Activated CD4-positive, alpha-beta T cell treated with anti-CD3 and anti-CD28 coated beads for 36 hours (primary cell): ENCODE measurements around the gene RGS1. TPM values are rescaled to one million over a fixed set of nuclear protein-coding genes. Genes with fewer than 3 reads are reported as not detected.

Source experiments
- ATAC-seq: fragments of 200-7000 bp; cut with Tn5 transposase; one replicate; pipeline ENCODE4 v1.10.0; 2021; ENCODE audit warnings: mild to moderate bottlenecking, moderate library complexity
- CTCF ChIA-PET: fragments of 350-600 bp; sonication (Branson Sonifier 250); formaldehyde crosslinking; loops from one replicate; lab custom pipeline; 2021; ENCODE audit warnings: antibody characterized with exemption; lab: Charles Lee
- POLR2A ChIA-PET: fragments of 350-600 bp; sonication (Branson Sonifier 250); formaldehyde crosslinking; loops from one replicate; lab custom pipeline; 2021; ENCODE audit warnings: antibody characterized with exemption, inconsistent platforms; lab: Charles Lee
- DNase-seq: peaks from one replicate; pipeline ENCODE4 v3.0.0-alpha.2; 2020
- H3K27ac Mint-ChIP-seq: one replicate; pipeline ENCODE4 v1.8.0; 2021; ENCODE audit warnings: mixed read lengths
- H3K27me3 Mint-ChIP-seq: one replicate; pipeline ENCODE4 v1.8.0; 2021; ENCODE audit warnings: mixed read lengths
- H3K36me3 Mint-ChIP-seq: one replicate; pipeline ENCODE4 v1.8.0; 2021; ENCODE audit warnings: low read depth, mixed read lengths
- H3K4me1 Mint-ChIP-seq: one replicate; pipeline ENCODE4 v1.8.0; 2021; ENCODE audit warnings: mixed read lengths
- H3K4me3 Mint-ChIP-seq: one replicate; pipeline ENCODE4 v1.8.0; 2021; ENCODE audit warnings: mild to moderate bottlenecking, moderate library complexity, mixed read lengths
- H3K9me3 Mint-ChIP-seq: one replicate; pipeline ENCODE4 v1.8.0; 2021; ENCODE audit warnings: low read depth, mixed read lengths
- intact Hi-C, 2 experiments: fragments of 100-400 bp; cut with DNase I in 1 of 2; cut with micrococcal nuclease in 1 of 2; formaldehyde crosslinking; loops; one replicate each; pipeline versions ENCODE4 v1.14.2 to v1.15.1; 2022 to 2024; cut with DNase I, micrococcal nuclease
- total RNA-seq, 2 experiments: library from RNA; stranded (reverse); gene quantifications; one replicate each; pipeline ENCODE4 v1.2.3, GENCODE V29; 2021

The RGS1 gene
- total RNA-seq, 2 experiments from 2014 or later = 12.0 to 13.6 TPM

DNA sequence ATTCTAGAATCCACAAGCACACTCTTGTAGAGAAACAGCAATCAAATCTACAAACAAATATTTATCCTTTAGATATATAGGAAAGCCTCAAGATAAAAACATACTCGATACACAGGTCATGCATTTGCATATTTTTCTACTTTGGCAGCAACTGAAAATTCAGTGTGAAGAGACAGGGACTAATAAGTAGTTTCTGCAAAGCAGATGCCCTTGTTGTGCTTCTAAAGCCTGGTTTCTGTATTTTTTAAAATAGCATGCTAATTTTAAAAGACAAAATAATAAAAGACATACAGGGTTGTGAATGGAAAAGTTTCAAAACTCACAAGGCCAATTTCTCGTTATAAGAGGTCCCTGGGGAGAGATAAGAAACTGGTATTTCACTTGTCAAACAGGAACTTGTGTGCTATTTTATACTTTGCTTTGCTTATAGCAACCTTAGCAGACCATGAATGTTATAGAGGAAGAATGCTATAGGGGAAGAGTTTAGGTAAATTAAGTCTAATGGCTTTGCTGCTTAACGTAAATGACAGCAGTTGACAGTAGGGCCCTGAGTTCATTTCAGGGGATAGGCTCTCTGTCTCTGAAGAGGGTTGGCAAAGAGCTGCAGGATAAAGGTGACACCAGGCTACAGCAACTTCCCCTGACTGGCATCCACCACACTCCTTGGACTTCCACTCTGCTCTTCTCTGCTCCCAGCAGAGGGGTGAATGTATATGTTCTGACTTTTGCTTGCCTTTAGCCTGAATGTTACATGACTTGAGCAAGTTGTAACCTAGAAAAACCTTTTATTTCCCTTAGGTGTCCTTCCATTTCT lies 51.0 kb downstream of the RGS1 start:
- no peaks in the 10 kb centered on the region for H3K36me3 Mint-ChIP-seq
- no peak overlapping the region for H3K4me3 Mint-ChIP-seq
- intact Hi-C loops = no loop called here
- H3K9me3 Mint-ChIP-seq = no peaks in the 10 kb centered on the region
- POLR2A ChIA-PET = no interaction called here
- CTCF ChIA-PET = no interaction called here
- DNase-seq (no peak), ATAC-seq (no peak)
- H3K4me1 Mint-ChIP-seq = peaks cover 3% of the 10 kb centered on the region
- peaks cover 13% of the 10 kb centered on the region for H3K27me3 Mint-ChIP-seq
- H3K27ac Mint-ChIP-seq = no peak overlapping the region

DNA sequence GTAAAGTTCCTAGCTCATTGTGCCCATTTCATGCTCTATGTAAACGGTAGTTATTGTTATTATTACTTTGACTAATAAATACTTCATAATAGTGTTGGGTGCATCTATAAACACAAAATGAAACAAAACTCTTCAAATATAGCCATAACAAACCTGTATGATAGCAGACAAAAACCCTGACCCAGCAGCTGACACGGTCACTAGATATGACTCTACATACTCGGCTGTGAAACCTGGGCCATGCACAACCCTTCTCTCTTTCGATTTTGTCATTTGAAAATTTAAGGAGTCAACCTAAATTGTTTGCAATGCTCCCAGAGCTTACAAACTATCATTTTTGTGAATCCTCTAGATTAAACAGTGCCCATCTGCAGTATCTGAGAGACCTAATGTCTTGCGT lies 52.3 kb downstream of the RGS1 start:
- intact Hi-C loops = no loop called here
- Mint-ChIP-seq H3K4me1 (peaks cover 3% of the 10 kb centered on the region), H3K27ac (no peak overlapping the region), H3K27me3 (peaks cover 7% of the 10 kb centered on the region), H3K36me3 (no peaks in the 10 kb centered on the region), H3K9me3 (no peaks in the 10 kb centered on the region), H3K4me3 (no peak overlapping the region)
- ATAC-seq (no peak), DNase-seq (no peak)
- ChIA-PET CTCF (interaction anchor here (0.8 to 1.9 kb wide), 3 partner anchors 61 to 153 kb away, joined by 3 to 6 read pairs (median 3); no protein-coding TSS in a partner anchor), POLR2A (no interaction called here)

DNA sequence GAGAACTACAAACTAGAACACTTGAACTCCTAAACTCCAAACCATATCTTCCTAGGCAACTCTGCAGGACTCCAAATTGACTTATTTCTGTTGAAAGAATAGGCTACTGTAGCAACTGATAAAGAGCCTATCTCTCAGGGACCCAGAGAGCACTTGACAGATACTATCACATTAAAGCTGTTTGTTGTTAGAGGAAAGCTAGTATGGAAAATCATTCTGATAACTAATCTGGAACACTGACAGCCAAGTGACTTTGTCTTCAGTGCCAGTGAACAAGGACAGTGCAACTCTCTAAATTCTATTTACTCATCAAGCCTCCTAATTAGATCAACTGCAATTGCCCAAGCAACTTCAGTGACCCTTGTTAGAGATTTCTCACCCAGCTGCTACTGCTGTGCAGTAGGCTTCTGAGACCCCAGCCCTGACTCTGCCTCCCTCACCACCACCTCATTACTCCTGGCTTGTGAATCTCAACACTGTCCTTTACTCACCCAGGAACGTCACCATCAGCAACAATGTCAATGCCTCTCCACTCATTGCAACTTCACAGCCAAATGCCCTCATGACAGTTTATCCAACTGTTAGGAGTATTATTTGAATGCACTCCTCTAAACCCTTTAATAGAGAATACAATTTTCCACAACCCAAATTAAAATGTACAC lies 53.0 kb downstream of the RGS1 start:
- Mint-ChIP-seq H3K4me3 (no peak overlapping the region), H3K36me3 (no peaks in the 10 kb centered on the region), H3K27ac (no peak overlapping the region), H3K27me3 (peaks cover 7% of the 10 kb centered on the region), H3K9me3 (no peaks in the 10 kb centered on the region), H3K4me1 (peaks cover 3% of the 10 kb centered on the region)
- DNase-seq (no peak), ATAC-seq (no peak)
- CTCF ChIA-PET = interaction anchor here (0.8 to 1.9 kb wide), 4 partner anchors 60 to 154 kb away, joined by 3 to 6 read pairs (median 4); no protein-coding TSS in a partner anchor
- intact Hi-C loops = no loop called here
- POLR2A ChIA-PET = no interaction called here

DNA sequence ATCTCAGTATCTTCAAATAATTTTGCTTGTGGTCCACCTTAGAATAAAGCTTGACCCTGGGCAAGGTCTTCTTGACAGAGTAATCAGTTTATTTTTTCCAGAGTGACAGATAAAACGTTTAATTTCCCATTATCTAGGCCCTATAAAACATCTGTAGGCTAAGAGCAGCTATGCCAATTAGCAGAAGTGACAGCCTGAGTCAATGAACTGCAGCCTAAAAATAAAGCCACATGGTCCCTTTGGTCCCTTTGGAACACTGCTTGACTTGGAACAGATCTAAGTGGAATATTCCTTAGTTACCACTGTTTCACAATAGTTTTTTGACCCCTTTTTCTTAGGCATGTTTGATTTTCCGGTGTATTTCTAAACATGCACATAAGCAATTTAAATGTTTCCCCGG lies 54.0 kb downstream of the RGS1 start:
- Mint-ChIP-seq H3K4me3 (no peak overlapping the region), H3K27ac (no peak overlapping the region), H3K9me3 (no peaks in the 10 kb centered on the region), H3K27me3 (peaks cover 6% of the 10 kb centered on the region), H3K36me3 (no peaks in the 10 kb centered on the region), H3K4me1 (peaks cover 3% of the 10 kb centered on the region)
- ChIA-PET CTCF (interaction anchor here (1.0 kb wide), 1 partner anchor 152 kb away, joined by 4 read pairs; no protein-coding TSS in a partner anchor), POLR2A (no interaction called here)
- intact Hi-C loops = no loop called here
- ATAC-seq (no peak), DNase-seq (no peak)

Other genes with a start within 250 kb of the RGS1 start
- not detected for gene RGS13, start 60.4 kb downstream of the RGS1 start, total RNA-seq
- 1 to 10 TPM; 5.1 to 5.3 TPM for gene RGS2, start 233.3 kb downstream of the RGS1 start, total RNA-seq